HG03378 (cell line): Measurements from ENCODE around the gene TBXAS1.
"Not testable (repeated sequence)": the region's sequence is repeated elsewhere in the genome, so short reads cannot be mapped to it uniquely, and the experiment has no call there.

Experiments
- ATAC-seq: cut with Tn5 transposase; IDR thresholded peaks from one replicate; pipeline ENCODE4 v1.9.1; 2021; ENCODE audit warnings: mild to moderate bottlenecking, moderate library complexity; ENCODE audit not compliant: unreplicated experiment

The TBXAS1 gene

DNA sequence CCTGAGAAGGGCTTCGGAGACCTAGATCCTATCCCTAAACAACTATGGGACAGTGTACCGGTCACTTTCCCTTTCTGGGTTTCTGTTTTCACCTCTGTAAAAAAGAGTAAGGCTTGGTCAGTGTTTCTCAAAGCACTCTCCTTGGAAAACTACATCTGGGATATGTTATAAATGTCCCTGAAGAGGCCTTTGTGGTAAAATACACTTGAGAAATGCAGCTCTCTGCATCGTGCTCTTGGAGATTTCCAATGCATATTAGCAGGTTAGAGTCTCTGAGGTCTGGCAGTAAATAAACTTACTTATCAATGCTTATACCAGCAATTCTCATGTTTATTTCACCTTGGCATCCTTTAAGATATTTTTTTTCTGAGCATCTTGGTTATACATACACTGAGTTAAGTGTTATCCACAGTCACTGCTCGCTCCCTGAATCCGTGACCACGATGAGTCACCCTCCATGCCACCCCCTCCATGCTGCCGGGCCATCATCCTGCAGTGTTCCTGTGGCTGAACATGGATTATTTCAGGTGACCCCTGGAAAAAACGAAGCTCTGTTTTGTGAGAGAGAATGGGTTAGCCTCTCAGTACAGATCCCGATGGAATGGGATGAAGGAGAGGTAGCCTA, 3.3 kb upstream of the TBXAS1 start:
- ATAC-seq, result no peak

GRCh38 chr7:139827042-139827441, 2.0 kb upstream of the TBXAS1 start:
- no peak for ATAC-seq

GRCh38 chr7:139828446-139828845, 618 bp upstream of the TBXAS1 start:
- ATAC-seq, result no peak

DNA sequence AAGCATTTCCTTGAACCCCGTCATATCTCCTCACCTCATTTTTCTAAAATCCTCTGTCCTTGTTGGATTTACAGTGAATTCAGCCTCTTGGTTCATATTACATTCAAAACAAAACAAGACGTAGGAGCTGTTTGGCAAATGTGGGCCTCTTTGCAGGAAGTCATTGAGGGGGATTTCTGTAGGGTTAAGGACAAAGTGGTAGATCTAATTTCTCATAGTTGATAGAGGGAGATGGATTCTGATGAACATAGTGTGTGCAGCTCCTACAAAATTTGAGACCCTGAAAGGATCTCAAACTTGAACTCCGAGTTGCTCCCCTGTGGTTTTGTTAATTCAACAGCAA, 682 bp downstream of the TBXAS1 start:
- peak; percentile 31 for ATAC-seq

DNA sequence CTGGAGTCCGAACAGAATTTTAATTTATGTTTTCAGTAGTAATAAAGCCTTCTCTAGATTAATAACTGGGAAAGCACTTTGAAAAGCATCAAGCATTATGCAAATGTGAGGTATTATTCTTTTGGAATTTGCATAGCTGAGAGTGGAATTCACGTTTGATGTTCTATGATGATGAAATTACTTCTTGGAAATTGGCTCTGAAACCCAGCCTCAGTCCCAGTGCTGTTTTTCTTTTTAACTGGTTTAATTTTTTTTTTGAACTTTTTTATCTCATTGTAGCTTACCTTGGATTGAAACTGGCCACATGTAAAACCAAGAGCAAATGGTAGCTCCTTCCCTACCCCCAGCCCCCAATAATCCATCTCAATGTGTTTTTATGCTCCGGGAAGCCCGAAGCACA, 1.2 kb downstream of the TBXAS1 start:
- ATAC-seq, result no peak

GRCh38 chr7:139830782-139831501, 1.9 kb downstream of the TBXAS1 start:
- ATAC-seq, result peak; percentile 45

DNA sequence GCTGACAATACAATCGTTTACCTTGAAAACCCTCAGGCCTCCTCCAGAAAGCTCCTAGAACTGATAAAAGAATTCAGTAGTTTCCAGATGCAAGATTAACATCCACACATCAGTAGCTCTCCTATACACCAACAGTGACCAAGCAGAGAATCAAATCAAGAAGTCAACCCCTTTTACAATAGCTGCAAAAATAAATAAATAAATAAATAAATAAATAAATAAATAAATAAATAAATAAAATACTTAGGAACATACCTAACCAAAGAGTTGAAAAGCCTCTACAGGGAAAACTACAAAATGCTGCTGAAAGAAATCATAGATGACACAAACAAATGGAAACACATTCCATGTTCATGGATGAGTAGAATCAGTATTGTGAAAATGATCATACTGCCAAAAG, 6.8 kb downstream of the TBXAS1 start:
- not testable (repeated sequence) for ATAC-seq

GRCh38 chr7:139837291-139837690, 8.2 kb downstream of the TBXAS1 start:
- not testable (repeated sequence) for ATAC-seq

DNA sequence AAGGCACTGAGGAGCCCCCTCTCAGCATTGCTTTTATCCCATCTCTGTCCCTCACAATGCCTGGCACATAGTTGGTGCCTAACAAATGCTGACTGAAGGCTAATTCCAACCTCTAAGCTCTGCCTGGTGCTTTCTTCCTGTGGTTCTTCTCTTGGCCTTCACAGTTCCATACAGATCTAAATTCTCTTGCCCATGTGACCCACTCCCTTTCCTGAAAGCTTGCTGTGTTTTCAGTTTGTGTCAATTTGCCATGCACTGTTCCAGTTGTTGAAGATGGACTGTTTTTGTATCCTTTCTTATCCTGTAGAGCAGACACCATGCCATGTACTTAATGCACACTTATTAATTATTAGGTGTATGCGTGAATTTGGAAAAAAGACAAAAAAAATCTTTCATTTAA, 9.2 kb downstream of the TBXAS1 start:
- ATAC-seq, result no peak

- no peak for ATAC-seq
Measured at GRCh38 chr7:139838876-139839275, 9.8 kb downstream of the TBXAS1 start.

- no peak for ATAC-seq
Measured at GRCh38 chr7:139840776-139841175, 11.7 kb downstream of the TBXAS1 start.

- ATAC-seq, result peak; percentile 73
Measured at GRCh38 chr7:139842401-139843210, 13.5 kb downstream of the TBXAS1 start.

DNA sequence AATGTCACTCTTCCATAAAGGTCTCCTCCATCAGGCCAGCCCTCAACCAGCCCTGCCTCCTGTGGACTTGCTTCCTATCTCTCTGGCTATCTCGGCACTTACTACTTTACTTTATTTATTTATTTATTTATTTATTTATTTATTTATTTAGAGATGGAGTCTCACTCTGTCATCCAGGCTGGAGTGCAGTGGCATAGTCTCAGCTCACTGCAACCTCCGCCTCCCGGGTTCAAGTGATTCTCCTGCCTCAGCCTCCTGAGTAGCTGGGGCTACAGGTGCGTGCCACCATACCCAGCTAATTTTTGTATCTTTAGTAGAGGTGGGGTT, 14.1 kb downstream of the TBXAS1 start:
- not testable (repeated sequence) for ATAC-seq

DNA sequence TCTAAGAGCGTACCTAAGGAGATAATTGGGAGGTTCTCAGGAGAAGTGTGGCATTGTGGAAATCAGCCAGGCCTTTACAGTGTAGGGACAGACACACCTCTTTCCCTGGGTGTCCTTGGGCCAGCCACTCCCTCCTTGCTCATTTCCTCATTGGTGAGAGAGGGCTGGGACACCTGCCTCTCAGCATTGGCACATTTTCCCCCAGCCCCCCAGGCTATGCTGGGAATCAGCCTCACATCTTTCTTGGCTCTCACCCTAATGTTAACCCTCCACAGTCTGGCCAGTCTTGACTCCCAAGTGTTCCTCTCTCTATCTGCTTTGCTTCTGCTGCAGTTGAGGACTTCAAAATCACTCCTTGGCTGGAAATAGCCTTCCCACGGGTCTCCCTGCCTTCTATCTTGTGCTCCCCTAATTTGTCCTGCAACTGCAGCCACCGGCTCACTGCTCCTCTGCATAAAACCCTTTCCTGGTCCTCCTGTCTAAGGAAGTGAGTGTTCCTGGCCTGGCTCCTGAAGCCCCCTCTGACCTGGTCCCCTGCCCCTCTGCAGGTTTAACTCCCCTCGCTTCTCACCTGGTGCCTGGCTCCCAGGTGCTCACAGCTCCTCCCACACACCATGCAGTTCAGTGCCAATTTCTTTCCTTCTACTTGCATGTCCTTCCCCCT, 15.8 kb downstream of the TBXAS1 start:
- no peak for ATAC-seq

- ATAC-seq, result no peak
Measured at GRCh38 chr7:139845443-139845805, 16.4 kb downstream of the TBXAS1 start.

- no peak for ATAC-seq
Measured at GRCh38 chr7:139846297-139846696, 17.2 kb downstream of the TBXAS1 start.

DNA sequence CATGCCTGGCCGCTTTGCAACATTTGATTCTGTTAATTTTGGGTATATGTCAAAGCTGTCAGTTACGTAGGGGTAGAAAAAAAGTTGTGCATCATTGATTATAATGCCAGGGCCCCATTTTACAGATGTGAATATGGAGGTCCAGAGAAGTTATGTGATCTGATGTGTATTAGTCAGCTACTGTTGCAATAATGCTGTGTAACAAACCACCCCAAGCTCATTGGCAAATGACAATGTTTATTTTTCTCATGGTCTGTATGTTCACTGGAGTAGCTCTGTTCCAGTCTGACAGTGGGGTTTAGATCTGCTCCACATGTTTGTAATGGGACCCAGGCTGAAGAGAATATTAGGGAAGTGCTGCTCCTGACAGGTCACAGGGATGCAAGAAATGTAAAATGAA, 19.2 kb downstream of the TBXAS1 start:
- ATAC-seq, result no peak

DNA sequence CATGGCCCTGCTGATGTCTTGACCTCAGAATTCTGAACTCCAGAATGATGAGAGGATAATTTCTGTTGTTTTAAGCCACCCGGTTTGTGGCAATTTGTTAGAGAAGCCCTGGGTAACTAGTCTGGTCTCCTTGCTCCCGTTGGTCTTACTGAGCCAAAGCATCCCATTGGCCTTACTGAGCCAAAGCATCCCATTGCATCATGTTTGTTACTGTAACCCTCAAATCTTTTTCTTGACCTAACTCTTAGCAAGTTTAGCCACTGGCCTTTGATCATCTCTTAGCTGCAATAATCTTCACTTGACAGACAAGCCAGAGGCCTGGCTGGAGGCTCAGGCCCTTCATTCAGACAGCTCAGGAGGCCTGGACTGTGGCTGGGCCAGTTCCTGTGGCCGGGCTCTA, 21.8 kb downstream of the TBXAS1 start:
- ATAC-seq, result no peak

GRCh38 chr7:139851770-139852481, 22.9 kb downstream of the TBXAS1 start:
- no peak for ATAC-seq

DNA sequence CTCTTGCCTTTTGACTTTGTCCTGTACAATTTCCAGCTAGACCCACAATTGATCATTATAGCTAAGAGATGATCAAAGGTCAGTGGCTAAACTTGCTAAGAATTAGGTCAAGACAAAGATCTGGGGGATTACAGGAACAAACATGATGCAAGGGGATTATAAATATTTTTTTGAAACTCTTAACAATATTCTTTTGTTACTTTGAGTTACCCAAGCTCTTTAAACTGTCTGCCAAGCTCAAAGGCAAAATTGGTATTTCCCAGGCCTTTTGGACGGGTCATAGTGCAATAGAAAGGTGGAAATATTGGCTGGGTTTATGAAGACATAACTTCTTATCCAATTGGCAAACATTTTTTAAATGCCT, 23.4 kb downstream of the TBXAS1 start:
- no peak for ATAC-seq

DNA sequence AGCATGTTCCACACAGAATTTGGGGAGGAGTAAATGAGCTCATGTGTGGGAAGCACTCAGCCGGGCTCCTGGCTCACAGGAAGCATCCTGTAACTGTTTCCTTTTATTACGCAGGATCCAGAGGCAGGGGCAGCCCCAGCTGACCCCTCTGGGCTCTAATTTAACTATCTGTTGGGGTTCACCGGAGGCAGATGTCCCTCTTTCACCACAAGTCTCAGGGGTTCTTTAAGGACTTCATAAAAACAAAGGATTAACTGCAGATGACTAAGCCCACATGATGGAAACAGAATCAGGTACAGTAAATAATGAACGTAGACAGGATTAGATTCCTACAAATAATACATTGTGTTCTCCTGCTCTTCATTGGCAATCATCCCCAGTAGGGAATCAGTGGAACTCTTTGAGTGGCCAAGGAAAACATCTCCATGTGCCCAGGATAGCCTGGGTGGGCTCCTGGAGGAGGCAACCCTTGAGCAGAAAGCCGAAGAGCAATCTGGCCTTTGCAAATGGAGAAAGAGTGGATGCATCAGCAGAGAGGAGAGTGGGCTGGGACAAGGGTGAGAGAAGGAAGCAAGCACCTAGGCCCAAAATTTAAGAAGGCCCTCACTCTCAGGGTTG, 24.6 kb downstream of the TBXAS1 start:
- ATAC-seq, result no peak
